GM12892 (cell line): Measurements from ENCODE around the gene SEC14L1.
A peak's percentile ranks its signal among the peaks of the same experiment; 100 is the strongest.

Experiments
- POLR2A ChIP-seq: IDR thresholded peaks from 2 replicates; pipeline ENCODE4 v1.6.1; 2011; ENCODE audit warnings: low read depth, low read length, control low read depth
- POLR2AphosphoS5 ChIP-seq: IDR thresholded peaks from 2 replicates; pipeline ENCODE4 v1.6.1; 2011; ENCODE audit warnings: low read depth, low read length, control low read depth
- TAF1 ChIP-seq: IDR thresholded peaks from 2 replicates; pipeline ENCODE4 v1.6.1; 2011; ENCODE audit warnings: low read depth, mild to moderate bottlenecking, control low read depth, low read length, borderline replicate concordance

DNA sequence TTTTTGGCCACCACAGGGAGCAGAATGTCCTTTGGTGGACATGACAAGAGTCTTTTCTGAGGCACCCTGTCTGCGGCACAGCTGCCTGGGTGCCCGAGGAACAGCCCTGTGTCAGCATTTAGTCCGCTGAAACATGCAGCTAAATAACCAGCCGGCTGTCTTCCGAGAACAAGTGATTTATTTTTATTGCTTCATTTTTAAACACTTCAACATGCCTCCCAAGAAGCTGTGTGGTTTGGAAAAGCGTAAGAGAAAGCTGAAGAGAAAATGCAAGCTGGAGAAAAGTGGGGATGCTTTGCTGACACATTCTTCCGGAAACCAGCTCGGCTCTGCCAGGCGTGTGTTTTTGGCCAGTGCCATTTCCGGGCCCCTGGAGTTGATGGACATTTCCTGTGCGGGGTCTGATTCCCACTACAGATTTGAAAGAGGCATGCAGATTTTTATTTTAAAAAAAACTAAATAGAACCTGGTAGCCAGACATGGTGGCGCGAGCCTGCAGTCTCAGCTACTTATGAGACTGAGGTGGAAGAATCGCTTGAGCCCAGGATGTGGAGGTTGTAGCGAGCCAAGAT lies 94.7 kb downstream of the SEC14L1 start:
- TF ChIP-seq POLR2A (no peak), POLR2AphosphoS5 (no peak), TAF1 (0 out of 2 replicates have a peak, but pooled peaks have one; percentile 11)
